Measurements from ENCODE around the gene TTK.

DNA sequence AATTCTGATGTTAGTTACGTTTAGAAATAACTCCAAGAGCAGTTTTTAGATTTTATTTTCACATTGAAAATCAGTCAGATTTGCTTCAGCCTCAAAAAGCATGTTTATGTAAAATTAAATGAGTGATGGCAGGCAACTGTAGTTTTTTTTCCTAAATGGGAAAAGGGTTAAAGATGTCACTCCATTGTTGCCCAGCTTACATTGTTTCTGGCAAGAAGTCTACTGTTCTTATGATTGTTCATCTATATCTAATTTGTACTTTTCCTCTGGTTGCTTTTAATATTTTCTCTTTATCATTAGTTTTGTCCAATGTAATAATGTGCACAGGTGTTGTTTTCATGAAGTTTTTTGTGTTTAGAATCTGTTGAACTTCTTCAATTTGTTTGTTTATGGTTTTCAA lies 6.7 kb upstream of the TTK start:
- TF ChIP-seq CTCF (IDR thresholded peaks at IDR 0.05) (no peak), POLR2A (IDR thresholded peaks at IDR 0.05) (no peak), POLR2AphosphoS5 (IDR thresholded peaks at IDR 0.05) (no peak)
